A549 treated with dexamethasone at 1 μM for 4 hours (cell line): ENCODE measurements around the gene CCDC50. TPM values are rescaled to one million over a fixed set of nuclear protein-coding genes. Genes with fewer than 3 reads are reported as not detected.

Source experiments
- total RNA-seq: library from RNA; stranded (reverse); fragments of 200-300 nt; extraction: Qiagen RNA extraction; gene quantifications from 5 replicates; pipeline ENCODE4 v1.2.3, GENCODE V29; 2022

CCDC50 gene, protein sequence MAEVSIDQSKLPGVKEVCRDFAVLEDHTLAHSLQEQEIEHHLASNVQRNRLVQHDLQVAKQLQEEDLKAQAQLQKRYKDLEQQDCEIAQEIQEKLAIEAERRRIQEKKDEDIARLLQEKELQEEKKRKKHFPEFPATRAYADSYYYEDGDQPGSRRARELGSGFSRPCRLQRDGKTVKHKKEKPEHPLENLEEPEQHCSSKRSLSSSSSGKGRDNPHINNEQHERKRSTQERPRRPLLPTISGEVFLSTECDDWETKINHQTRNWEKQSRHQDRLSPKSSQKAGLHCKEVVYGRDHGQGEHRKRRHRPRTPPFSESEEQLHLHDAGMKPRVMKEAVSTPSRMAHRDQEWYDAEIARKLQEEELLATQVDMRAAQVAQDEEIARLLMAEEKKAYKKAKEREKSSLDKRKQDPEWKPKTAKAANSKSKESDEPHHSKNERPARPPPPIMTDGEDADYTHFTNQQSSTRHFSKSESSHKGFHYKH
- 21.8 to 27.6 TPM (median 25.8 TPM) in 5 replicates for total RNA-seq

GRCh38 chr3:191328962-191329653 is at the start of gene CCDC50:
TSS of gene CCDC50 (plus strand) at chr3:191329394. CDS start at chr3:191329675, 281 bp downstream.

GRCh38 chr3:191329654-191330529 is 698 bp downstream of the CCDC50 start, which contains the start of gene UTS2B:
TSS of gene UTS2B (minus strand) at chr3:191330526. CDS start at chr3:191282189, 48,337 bp downstream.

Other genes starting within 250 kb of the CCDC50 start
- not detected in 5 replicates for gene OSTN, start 130.2 kb upstream of the CCDC50 start, total RNA-seq
- 0.07 to 0.12 TPM (median 0.07 TPM) in 3 of 5 replicates, not detected in the others for gene UTS2B, start 1.1 kb downstream of the CCDC50 start, total RNA-seq
- gene PYDC2, start 131.8 kb downstream of the CCDC50 start, total RNA-seq: not detected in 5 replicates